Uterus (tissue), 2 donors: Measurements from ENCODE around the gene PRKG1.

Experiments
- CTCF ChIP-seq, 4 experiments: fragments of 200-600 bp in 2 of 4; fragments of 450-650 bp in 2 of 4; sonication (generic) in 2 of 4; IDR thresholded peaks; one replicate each; pipeline ENCODE4 v1.5.1; 2016 to 2019; ENCODE audit warnings: antibody characterized with exemption in 4 of 4, mild to moderate bottlenecking in 2 of 4, moderate library complexity in 1 of 4
- POLR2A ChIP-seq, 2 donors: fragments of 450-650 bp; IDR thresholded peaks; one replicate each; pipeline ENCODE4 v1.6.1; 2016; ENCODE audit warnings: antibody characterized with exemption in 2 of 2, mild to moderate bottlenecking in 1 of 2, moderate library complexity in 1 of 2

GRCh38 chr10:51340845-51341610 lies 266.7 kb downstream of the PRKG1 start:
- no peak for TF ChIP-seq CTCF (IDR thresholded peaks at IDR 0.05)
- no peak for TF ChIP-seq POLR2A (IDR thresholded peaks at IDR 0.05)
